CD14-positive monocyte (primary cell): ENCODE results near the gene TSPAN16. TPM values are rescaled to one million over a fixed set of nuclear protein-coding genes. Genes with fewer than 3 reads are reported as not detected.

Experiments used
- DNase-seq, 3 donors: peaks; one replicate each; pipeline ENCODE4 v3.0.0-alpha.2; 2011 to 2022
- H2AFZ ChIP-seq: 2 replicates; pipeline ENCODE4 v1.6.0; 2012; ENCODE audit warnings: mild to moderate bottlenecking, low read depth, low read length, inconsistent platforms; ENCODE audit not compliant: insufficient read depth, poor library complexity, severe bottlenecking
- H3K27ac ChIP-seq, 2 donors: 1 replicate in 1 of 2; 2 replicates in 1 of 2; pipeline ENCODE4 v1.5.1; 2012 to 2013; ENCODE audit warnings: low read length in 2 of 2, control low read depth in 1 of 2, inconsistent platforms in 1 of 2, low read depth in 1 of 2, mild to moderate bottlenecking in 1 of 2
- H3K27me3 ChIP-seq, 2 donors: one replicate each; pipeline versions ENCODE4 v1.6.0 to v1.6.1; 2011 to 2013; ENCODE audit warnings: low read length in 2 of 2; ENCODE audit not compliant: control insufficient read depth in 2 of 2, insufficient read depth in 2 of 2
- H3K36me3 ChIP-seq, 2 donors: replicated peaks in 1 of 2; 1 replicate in 1 of 2; 2 replicates in 1 of 2; pipeline versions ENCODE4 v1.5.1 to v1.6.1; 2012 to 2013; ENCODE audit warnings: low read length in 2 of 2, control low read depth in 1 of 2, inconsistent platforms in 1 of 2, mild to moderate bottlenecking in 1 of 2; ENCODE audit not compliant: insufficient read depth in 2 of 2, control insufficient read depth in 1 of 2
- H3K4me1 ChIP-seq, 2 donors: 1 replicate in 1 of 2; 2 replicates in 1 of 2; pipeline versions ENCODE4 v1.5.1 to v1.6.1; 2012 to 2013; ENCODE audit warnings: low read length in 2 of 2, control low read depth in 1 of 2, inconsistent platforms in 1 of 2, mild to moderate bottlenecking in 1 of 2, moderate library complexity in 1 of 2; ENCODE audit not compliant: insufficient read depth in 2 of 2, control insufficient read depth in 1 of 2
- H3K4me2 ChIP-seq: replicated peaks from 2 replicates; pipeline ENCODE3; 2012; ENCODE audit warnings: low read length, moderate library complexity, mild to moderate bottlenecking; ENCODE audit not compliant: poor library complexity, severe bottlenecking; ENCODE audit errors: extremely low read depth
- H3K4me3 ChIP-seq, 3 experiments: fragments of 200-600 bp in 1 of 3; sonication (generic) in 1 of 3; replicated peaks in 1 of 3; 1 replicate in 2 of 3; 2 replicates in 1 of 3; pipeline ENCODE4 v1.5.1; 2011 to 2013; ENCODE audit warnings: low read length in 3 of 3, mild to moderate bottlenecking in 3 of 3, control low read depth in 2 of 3, low read depth in 2 of 3, inconsistent platforms in 1 of 3, moderate library complexity in 1 of 3
- H3K79me2 ChIP-seq: 2 replicates; pipeline ENCODE4 v1.6.0; 2012; ENCODE audit warnings: mild to moderate bottlenecking, control low read depth, inconsistent platforms, low read length, moderate library complexity; ENCODE audit not compliant: insufficient read depth
- H3K9ac ChIP-seq: 2 replicates; pipeline ENCODE4 v1.6.0; 2017; ENCODE audit warnings: low read length, mild to moderate bottlenecking; ENCODE audit not compliant: insufficient read depth, poor library complexity, severe bottlenecking
- H3K9me3 ChIP-seq, 2 donors: replicated peaks in 1 of 2; 1 replicate in 1 of 2; 2 replicates in 1 of 2; pipeline versions ENCODE4 v1.5.1 to v1.6.1; 2012 to 2013; ENCODE audit warnings: low read length in 2 of 2, control low read depth in 1 of 2; ENCODE audit not compliant: control insufficient read depth in 1 of 2, insufficient read depth in 1 of 2
- H4K20me1 ChIP-seq: 2 replicates; pipeline ENCODE4 v1.6.0; 2012; ENCODE audit warnings: mild to moderate bottlenecking, low read length, control low read depth, moderate library complexity; ENCODE audit not compliant: insufficient read depth
- H3K27ac Mint-ChIP-seq, 7 donors: one replicate each; pipeline ENCODE4 v1.8.0; 2020; ENCODE audit warnings: mild to moderate bottlenecking in 7 of 7, mixed read lengths in 7 of 7, moderate library complexity in 6 of 7, inconsistent platforms in 2 of 7
- H3K27me3 Mint-ChIP-seq, 3 donors: one replicate each; pipeline ENCODE4 v1.8.0; 2021 to 2022; ENCODE audit warnings: low read depth in 3 of 3, mild to moderate bottlenecking in 3 of 3, mixed read lengths in 3 of 3, moderate library complexity in 3 of 3, inconsistent platforms in 1 of 3
- H3K36me3 Mint-ChIP-seq, 2 donors: one replicate each; pipeline ENCODE4 v1.8.0; 2020; ENCODE audit warnings: mixed read lengths in 2 of 2, inconsistent platforms in 1 of 2, mild to moderate bottlenecking in 1 of 2
- H3K4me1 Mint-ChIP-seq: one replicate; pipeline ENCODE4 v1.8.0; 2020; ENCODE audit warnings: mild to moderate bottlenecking, mixed read lengths
- H3K4me3 Mint-ChIP-seq, 2 donors: one replicate each; pipeline ENCODE4 v1.8.0; 2020; ENCODE audit warnings: mild to moderate bottlenecking in 2 of 2, mixed read lengths in 2 of 2, moderate library complexity in 1 of 2
- H3K9me3 Mint-ChIP-seq, 7 donors: one replicate each; pipeline ENCODE4 v1.8.0; 2020 to 2022; ENCODE audit warnings: mixed read lengths in 7 of 7, mild to moderate bottlenecking in 6 of 7, moderate library complexity in 6 of 7, inconsistent platforms in 2 of 7
- WGBS: methylation state at CpG from one replicate; pipeline ENCODE4 v1.1.5; 2013; ENCODE audit warnings: missing lambda C conversion rate; ENCODE audit not compliant: insufficient coverage; 5-methylcytosine and 5-hydroxymethylcytosine counted together
- intact Hi-C, 2 donors: fragments of 100-400 bp; cut with micrococcal nuclease; formaldehyde crosslinking; loops; one replicate each; pipeline versions ENCODE4 v1.15.0 to v1.15.1; 2023
- polyA plus RNA-seq, 3 donors: library from polyadenylated mRNA; depleted of rRNA in 1 of 3; unstranded in 2 of 3; stranded (reverse) in 1 of 3; fragments of 300-500 nt in 2 of 3; fragments of >200 nt in 1 of 3; fragmentation: Illumina TruSeq in 2 of 3; gene quantifications; 1 replicate in 2 of 3; 2 replicates in 1 of 3; pipeline ENCODE4 v1.2.3, GENCODE V29; 2012 to 2021
- TF ChIP-seq, protein P1 (sequence below): fragments of 200-600 bp; IDR thresholded peaks from one replicate; pipeline ENCODE4 v1.8.0; 2022; ENCODE audit warnings: antibody characterized with exemption, mild to moderate bottlenecking

Gene TSPAN16
- polyA plus RNA-seq, 3 donors = 0.08 to 0.31 TPM; not detected in 1

DNA sequence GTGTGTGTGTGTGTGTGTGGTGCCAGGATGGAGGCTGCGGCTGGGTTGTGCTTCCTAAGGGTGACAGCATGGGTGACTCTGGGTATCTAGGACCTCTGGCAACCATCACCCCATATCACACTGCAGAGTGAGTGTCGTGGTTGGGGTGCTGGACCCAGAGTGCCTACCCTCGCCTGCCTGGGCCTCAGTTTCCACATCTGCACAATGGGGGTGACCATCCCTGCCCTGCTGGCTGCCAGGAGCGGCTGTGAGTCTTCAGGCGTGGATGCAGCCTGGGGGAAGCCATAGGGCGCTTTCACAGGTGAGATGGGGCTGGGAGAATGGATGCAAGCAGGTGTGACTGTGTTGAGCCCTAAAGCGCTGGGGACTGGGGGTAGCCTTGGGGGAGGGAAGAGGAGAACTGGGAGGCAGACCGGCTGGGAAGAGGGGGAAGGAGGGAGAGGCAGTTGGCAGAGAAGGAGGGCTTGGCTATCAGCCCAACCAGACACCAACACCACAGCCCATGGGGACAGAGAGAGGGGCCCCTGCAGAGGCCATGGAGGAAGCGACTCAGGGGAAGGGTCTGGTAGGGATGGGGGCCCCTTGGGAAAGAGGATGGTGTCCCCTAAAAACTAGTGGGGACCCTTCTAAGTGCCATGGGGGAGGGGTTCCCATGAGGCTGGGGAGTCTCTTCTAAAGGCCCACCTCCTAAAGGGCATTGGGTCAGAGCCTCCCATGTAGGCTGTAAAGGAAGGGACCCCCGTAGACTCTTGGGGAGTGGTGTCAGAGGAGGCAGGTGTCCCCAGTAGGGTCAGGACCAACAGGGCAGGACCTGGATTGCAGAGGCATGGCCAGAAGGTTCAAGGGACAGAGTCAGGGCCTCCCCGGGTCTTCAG, 61.0 kb downstream of the TSPAN16 start:
- peaks cover 38% of the 10 kb centered on the region for H3K4me1 Mint-ChIP-seq
- peak overlapping the region in 4 of 7 donors; percentile 7 to 88 (median 66) for H3K27ac Mint-ChIP-seq
- TF ChIP-seq, protein P1, sequence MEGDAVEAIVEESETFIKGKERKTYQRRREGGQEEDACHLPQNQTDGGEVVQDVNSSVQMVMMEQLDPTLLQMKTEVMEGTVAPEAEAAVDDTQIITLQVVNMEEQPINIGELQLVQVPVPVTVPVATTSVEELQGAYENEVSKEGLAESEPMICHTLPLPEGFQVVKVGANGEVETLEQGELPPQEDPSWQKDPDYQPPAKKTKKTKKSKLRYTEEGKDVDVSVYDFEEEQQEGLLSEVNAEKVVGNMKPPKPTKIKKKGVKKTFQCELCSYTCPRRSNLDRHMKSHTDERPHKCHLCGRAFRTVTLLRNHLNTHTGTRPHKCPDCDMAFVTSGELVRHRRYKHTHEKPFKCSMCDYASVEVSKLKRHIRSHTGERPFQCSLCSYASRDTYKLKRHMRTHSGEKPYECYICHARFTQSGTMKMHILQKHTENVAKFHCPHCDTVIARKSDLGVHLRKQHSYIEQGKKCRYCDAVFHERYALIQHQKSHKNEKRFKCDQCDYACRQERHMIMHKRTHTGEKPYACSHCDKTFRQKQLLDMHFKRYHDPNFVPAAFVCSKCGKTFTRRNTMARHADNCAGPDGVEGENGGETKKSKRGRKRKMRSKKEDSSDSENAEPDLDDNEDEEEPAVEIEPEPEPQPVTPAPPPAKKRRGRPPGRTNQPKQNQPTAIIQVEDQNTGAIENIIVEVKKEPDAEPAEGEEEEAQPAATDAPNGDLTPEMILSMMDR = no peak
- Histone ChIP-seq H3K4me3 (peak overlapping the region in 1 of 3 experiments; percentile 87), H3K9me3 (no peaks in the 10 kb centered on the region), H2AFZ (no peak overlapping the region), H3K36me3 (peaks cover 27 to 44% of the 10 kb centered on the region in 2 donors), H3K27me3 (no peaks in the 10 kb centered on the region), H3K79me2 (peaks cover 14% of the 10 kb centered on the region), H3K27ac (no peak overlapping the region), H3K9ac (no peak overlapping the region), H3K4me2 (peak overlapping the region; percentile 95), H4K20me1 (peaks cover 50% of the 10 kb centered on the region), H3K4me1 (peaks cover 18 to 26% of the 10 kb centered on the region in 2 donors)
- H3K27me3 Mint-ChIP-seq = peaks cover 4 to 6% (median 5%) of the 10 kb centered on the region in 3 donors
- H3K4me3 Mint-ChIP-seq = peak overlapping the region in 1 of 2 donors; percentile 96
- WGBS = 83% methylated on average over 5 of the region's 11 CpGs
- intact Hi-C loops = no loop called here
- H3K9me3 Mint-ChIP-seq = peaks cover 0 to 2% (median 0%) of the 10 kb centered on the region in 7 donors
- DNase-seq = no peak
- peaks cover 40 to 68% of the 10 kb centered on the region in 2 donors for H3K36me3 Mint-ChIP-seq

DNA sequence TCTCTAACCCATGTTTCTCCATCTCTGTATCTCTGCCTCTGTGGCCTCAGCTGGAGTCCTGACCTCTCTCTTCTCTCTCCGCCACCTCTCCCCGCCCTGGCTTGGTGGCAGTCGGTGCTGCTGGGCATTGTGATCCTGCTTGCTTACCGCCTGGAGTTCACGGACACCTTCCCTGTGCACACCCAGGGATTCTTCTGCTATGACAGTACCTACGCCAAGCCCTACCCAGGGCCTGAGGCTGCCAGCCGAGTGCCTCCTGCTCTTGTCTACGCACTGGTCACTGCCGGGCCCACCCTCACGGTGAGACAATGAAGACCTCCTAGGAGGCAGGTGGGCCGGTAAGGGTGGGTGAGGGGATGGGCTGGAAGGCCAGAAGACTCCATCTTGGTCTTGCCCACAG, 63.5 kb downstream of the TSPAN16 start:
- Histone ChIP-seq H3K4me2 (no peak overlapping the region), H3K4me3 (no peak overlapping the region), H3K9me3 (no peaks in the 10 kb centered on the region), H4K20me1 (peaks cover 65% of the 10 kb centered on the region), H3K4me1 (peaks cover 18 to 26% of the 10 kb centered on the region in 2 donors), H3K36me3 (peaks cover 46 to 69% of the 10 kb centered on the region in 2 donors), H3K27ac (no peak overlapping the region), H3K9ac (no peak overlapping the region), H2AFZ (no peak overlapping the region), H3K79me2 (peaks cover 14% of the 10 kb centered on the region), H3K27me3 (no peaks in the 10 kb centered on the region)
- DNase-seq = no peak
- Mint-ChIP-seq H3K27me3 (peaks cover 4 to 5% (median 4%) of the 10 kb centered on the region in 3 donors), H3K27ac (peak overlapping the region in 1 of 7 donors; percentile 23), H3K36me3 (peaks cover 50 to 81% of the 10 kb centered on the region in 2 donors), H3K9me3 (peaks cover 0 to 2% (median 0%) of the 10 kb centered on the region in 7 donors), H3K4me3 (no peak overlapping the region), H3K4me1 (peaks cover 38% of the 10 kb centered on the region)
- TF ChIP-seq, protein P1 = no peak
- intact Hi-C loops = no loop called here
- WGBS = 97% methylated on average over 10 of the region's 11 CpGs
